Mesendoderm (in vitro differentiated cells): ENCODE results near the gene NXPH1.

Experiments used
- DNase-seq: peaks from one replicate; pipeline ENCODE4 v3.0.0; 2013
- H2AK5ac ChIP-seq: 2 replicates; pipeline ENCODE4 v1.6.1; 2013; ENCODE audit warnings: low read length, inconsistent platforms
- H2BK120ac ChIP-seq: 2 replicates; pipeline ENCODE4 v1.6.1; 2013; ENCODE audit warnings: low read depth, mild to moderate bottlenecking, low read length, moderate library complexity, mixed read lengths
- H2BK15ac ChIP-seq: replicated peaks from 2 replicates; pipeline ENCODE4 v1.6.1; 2013; ENCODE audit warnings: low read depth, mild to moderate bottlenecking, moderate library complexity
- H2BK5ac ChIP-seq: 2 replicates; pipeline ENCODE4 v1.6.1; 2013; ENCODE audit warnings: low read length, inconsistent platforms
- H3K18ac ChIP-seq: 2 replicates; pipeline ENCODE4 v1.6.1; 2013; ENCODE audit warnings: mild to moderate bottlenecking, low read length, mixed read lengths
- H3K23ac ChIP-seq: one replicate; pipeline ENCODE4 v1.6.1; 2013; ENCODE audit warnings: low read length
- H3K27ac ChIP-seq: 2 replicates; pipeline ENCODE4 v1.5.1; 2013; ENCODE audit warnings: low read depth, mild to moderate bottlenecking, inconsistent platforms, low read length, moderate library complexity
- H3K27me3 ChIP-seq: 2 replicates; pipeline ENCODE4 v1.6.1; 2013; ENCODE audit warnings: low read length, control low read depth, mild to moderate bottlenecking, inconsistent platforms; ENCODE audit not compliant: insufficient read depth, poor library complexity
- H3K36me3 ChIP-seq: 2 replicates; pipeline ENCODE4 v1.6.1; 2013; ENCODE audit warnings: low read length, inconsistent platforms; ENCODE audit not compliant: control insufficient read depth, insufficient read depth
- H3K4ac ChIP-seq: one replicate; pipeline ENCODE4 v1.6.1; 2013; ENCODE audit warnings: low read depth, mild to moderate bottlenecking, low read length, moderate library complexity
- H3K4me1 ChIP-seq: 2 replicates; pipeline ENCODE4 v1.6.1; 2013; ENCODE audit warnings: low read depth, low read length, inconsistent platforms; ENCODE audit not compliant: control insufficient read depth
- H3K4me2 ChIP-seq: 2 replicates; pipeline ENCODE4 v1.6.1; 2013; ENCODE audit warnings: low read length
- H3K4me3 ChIP-seq: 2 replicates; pipeline ENCODE4 v1.5.1; 2013; ENCODE audit warnings: mild to moderate bottlenecking, low read length
- H3K56ac ChIP-seq: one replicate; pipeline ENCODE4 v1.6.1; 2013; ENCODE audit warnings: low read length
- H3K79me1 ChIP-seq: 2 replicates; pipeline ENCODE4 v1.6.1; 2013; ENCODE audit warnings: low read length, inconsistent platforms
- H3K79me2 ChIP-seq: 2 replicates; pipeline ENCODE4 v1.6.1; 2013; ENCODE audit warnings: mild to moderate bottlenecking, low read length; ENCODE audit not compliant: control insufficient read depth, insufficient read depth
- H3K9ac ChIP-seq: 2 replicates; pipeline ENCODE4 v1.6.1; 2013; ENCODE audit warnings: low read length, inconsistent platforms
- H4K5ac ChIP-seq: one replicate; pipeline ENCODE4 v1.6.1; 2013; ENCODE audit warnings: low read length
- H4K8ac ChIP-seq: one replicate; pipeline ENCODE4 v1.6.1; 2013; ENCODE audit warnings: low read depth, mild to moderate bottlenecking, control low read depth, low read length, moderate library complexity
- WGBS: extraction: QIAGEN DNeasy Blood & Tissue Kit; methylation state at CpG from one replicate; pipeline ENCODE4 v1.1.7; 2013; ENCODE audit warnings: low lambda C conversion rate, missing lambda C conversion rate; ENCODE audit not compliant: insufficient coverage; ENCODE audit errors: extremely low coverage; 5-methylcytosine and 5-hydroxymethylcytosine counted together

The NXPH1 gene

DNA sequence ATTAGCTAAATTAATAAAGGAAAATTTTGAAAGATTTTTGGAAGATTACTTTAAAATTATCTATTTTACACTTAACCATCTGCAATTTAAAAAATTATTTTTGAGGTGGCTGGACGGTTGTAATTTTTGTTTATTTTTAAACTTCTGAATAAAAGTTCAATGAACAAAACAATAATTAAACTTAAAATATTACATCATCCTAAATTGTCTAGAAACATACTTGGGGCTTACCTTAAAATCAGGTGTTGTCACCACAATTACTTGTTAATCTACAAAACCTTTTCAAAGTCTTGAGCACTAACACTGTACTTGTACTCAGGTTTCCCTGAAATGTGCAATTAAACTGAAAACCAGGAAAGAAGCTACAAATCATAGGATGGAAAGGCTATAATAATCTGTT, 328.3 kb downstream of the NXPH1 start:
- no peak overlapping the region for H4K5ac ChIP-seq
- no peak overlapping the region for H3K27ac ChIP-seq
- H3K79me2 ChIP-seq, result no peaks in the 10 kb centered on the region
- H4K8ac ChIP-seq, result no peak overlapping the region
- no peaks in the 10 kb centered on the region for H3K27me3 ChIP-seq
- no peak overlapping the region for H2BK5ac ChIP-seq
- H3K23ac ChIP-seq, result no peak overlapping the region
- no peaks in the 10 kb centered on the region for H3K36me3 ChIP-seq
- H3K4me1 ChIP-seq, result no peaks in the 10 kb centered on the region
- H3K9ac ChIP-seq, result no peak overlapping the region
- H3K18ac ChIP-seq, result no peak overlapping the region
- no peak overlapping the region for H2BK120ac ChIP-seq
- no peak overlapping the region for H2BK15ac ChIP-seq
- H2AK5ac ChIP-seq, result no peak overlapping the region
- no peak overlapping the region for H3K4me3 ChIP-seq
- H3K4ac ChIP-seq, result no peak overlapping the region
- H3K79me1 ChIP-seq, result no peaks in the 10 kb centered on the region
- no peak overlapping the region for H3K56ac ChIP-seq
- H3K4me2 ChIP-seq, result no peak overlapping the region
- WGBS, result no CpG with 5 or more reads among the region's 1 CpG
- no peak for DNase-seq

GRCh38 chr7:8762803-8763202, 329.4 kb downstream of the NXPH1 start:
- no peak for DNase-seq
- H3K23ac ChIP-seq, result no peak overlapping the region
- H3K9ac ChIP-seq, result no peak overlapping the region
- no peak overlapping the region for H3K27ac ChIP-seq
- H3K56ac ChIP-seq, result no peak overlapping the region
- no peak overlapping the region for H2BK5ac ChIP-seq
- H3K4me2 ChIP-seq, result no peak overlapping the region
- no peaks in the 10 kb centered on the region for H3K36me3 ChIP-seq
- no peak overlapping the region for H3K4me3 ChIP-seq
- H4K5ac ChIP-seq, result no peak overlapping the region
- no peak overlapping the region for H2AK5ac ChIP-seq
- no peaks in the 10 kb centered on the region for H3K79me1 ChIP-seq
- no peaks in the 10 kb centered on the region for H3K79me2 ChIP-seq
- no peaks in the 10 kb centered on the region for H3K4me1 ChIP-seq
- H2BK120ac ChIP-seq, result no peak overlapping the region
- H3K18ac ChIP-seq, result no peak overlapping the region
- H3K27me3 ChIP-seq, result no peaks in the 10 kb centered on the region
- WGBS, result no CpG with 5 or more reads among the region's 9 CpGs
- no peak overlapping the region for H3K4ac ChIP-seq
- H2BK15ac ChIP-seq, result no peak overlapping the region
- H4K8ac ChIP-seq, result no peak overlapping the region

- Histone ChIP-seq H3K56ac (no peak overlapping the region), H2BK120ac (no peak overlapping the region), H3K4me2 (no peak overlapping the region), H2BK15ac (no peak overlapping the region), H2AK5ac (no peak overlapping the region), H4K8ac (no peak overlapping the region), H4K5ac (no peak overlapping the region), H3K4me3 (no peak overlapping the region), H3K4me1 (no peaks in the 10 kb centered on the region), H3K4ac (no peak overlapping the region), H3K23ac (no peak overlapping the region), H3K27ac (no peak overlapping the region), H3K79me2 (no peaks in the 10 kb centered on the region), H3K36me3 (no peaks in the 10 kb centered on the region), H3K27me3 (no peaks in the 10 kb centered on the region), H3K18ac (no peak overlapping the region), H3K9ac (no peak overlapping the region), H2BK5ac (no peak overlapping the region), H3K79me1 (no peaks in the 10 kb centered on the region)
- no peak for DNase-seq
- no CpG with 5 or more reads among the region's 3 CpGs for WGBS
Measured at GRCh38 chr7:8765374-8765773, 332.0 kb downstream of the NXPH1 start.

GRCh38 chr7:8773518-8773917, 340.1 kb downstream of the NXPH1 start:
- Histone ChIP-seq H3K4me3 (no peak overlapping the region), H3K4me2 (no peak overlapping the region), H3K56ac (no peak overlapping the region), H3K4ac (no peak overlapping the region), H3K36me3 (no peaks in the 10 kb centered on the region), H2AK5ac (no peak overlapping the region), H4K8ac (no peak overlapping the region), H2BK120ac (no peak overlapping the region), H2BK15ac (no peak overlapping the region), H3K9ac (no peak overlapping the region), H3K27ac (no peak overlapping the region), H4K5ac (no peak overlapping the region), H3K79me2 (no peaks in the 10 kb centered on the region), H3K27me3 (no peaks in the 10 kb centered on the region), H3K23ac (no peak overlapping the region), H3K18ac (no peak overlapping the region), H2BK5ac (no peak overlapping the region), H3K4me1 (no peaks in the 10 kb centered on the region), H3K79me1 (no peaks in the 10 kb centered on the region)
- no peak for DNase-seq

DNA sequence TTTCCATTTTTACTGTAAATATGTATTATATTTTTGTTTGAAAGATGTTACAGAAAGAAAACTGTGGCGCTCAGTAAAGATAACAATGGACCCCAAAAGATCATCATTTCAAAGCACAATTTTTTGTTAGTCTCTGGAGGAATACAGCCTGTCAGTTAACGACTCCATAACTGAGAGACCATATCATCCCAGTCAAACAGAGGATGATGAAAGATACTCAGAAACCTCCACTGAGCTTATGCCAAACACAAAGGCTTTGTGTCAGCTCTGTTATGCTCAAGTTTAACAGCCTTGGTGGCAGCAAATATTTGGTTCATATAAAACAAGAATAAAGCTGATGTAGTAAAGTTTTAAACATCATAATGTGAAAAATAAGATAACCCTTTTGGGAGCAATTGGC, 345.1 kb downstream of the NXPH1 start:
- Histone ChIP-seq H3K56ac (no peak overlapping the region), H2AK5ac (no peak overlapping the region), H3K27ac (no peak overlapping the region), H4K5ac (no peak overlapping the region), H2BK15ac (no peak overlapping the region), H3K27me3 (no peaks in the 10 kb centered on the region), H3K4me2 (no peak overlapping the region), H2BK120ac (no peak overlapping the region), H3K4me3 (no peak overlapping the region), H3K9ac (no peak overlapping the region), H2BK5ac (no peak overlapping the region), H3K4me1 (peaks cover 3% of the 10 kb centered on the region), H3K36me3 (no peaks in the 10 kb centered on the region), H3K4ac (no peak overlapping the region), H3K79me1 (no peaks in the 10 kb centered on the region), H4K8ac (no peak overlapping the region), H3K23ac (no peak overlapping the region), H3K79me2 (no peaks in the 10 kb centered on the region), H3K18ac (no peak overlapping the region)
- WGBS, result no CpG with 5 or more reads among the region's 2 CpGs
- DNase-seq, result no peak

DNA sequence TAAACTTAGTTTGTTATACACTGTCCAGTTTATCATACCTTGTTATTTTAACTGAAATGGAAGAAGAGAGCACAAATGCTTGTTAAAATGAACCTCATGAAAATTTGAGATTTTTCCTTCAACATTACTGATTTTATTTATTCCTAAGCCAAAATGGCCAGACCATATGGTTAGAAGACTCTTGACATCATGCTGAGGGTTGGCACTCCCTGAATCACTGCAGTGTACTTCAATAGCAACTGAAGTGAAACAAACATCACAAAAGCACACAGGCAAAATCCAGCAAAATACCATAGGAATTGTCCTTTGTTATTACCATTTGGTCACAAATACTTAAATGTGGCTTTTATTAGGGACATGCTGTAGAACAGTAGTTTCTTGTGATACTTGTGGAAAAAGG, 347.8 kb downstream of the NXPH1 start:
- Histone ChIP-seq H3K79me1 (no peaks in the 10 kb centered on the region), H3K79me2 (no peaks in the 10 kb centered on the region), H3K4me1 (peaks cover 3% of the 10 kb centered on the region), H3K4me3 (no peak overlapping the region), H3K4ac (no peak overlapping the region), H3K18ac (no peak overlapping the region), H2AK5ac (no peak overlapping the region), H3K36me3 (no peaks in the 10 kb centered on the region), H3K27ac (no peak overlapping the region), H2BK15ac (no peak overlapping the region), H3K4me2 (no peak overlapping the region), H3K9ac (no peak overlapping the region), H3K27me3 (no peaks in the 10 kb centered on the region), H2BK120ac (no peak overlapping the region), H4K5ac (no peak overlapping the region), H3K23ac (no peak overlapping the region), H2BK5ac (no peak overlapping the region), H4K8ac (no peak overlapping the region), H3K56ac (no peak overlapping the region)
- no peak for DNase-seq
